Natural killer cell (primary cell): ENCODE data around the gene ADH1C. TPM values are rescaled to one million over a fixed set of nuclear protein-coding genes. Genes with fewer than 3 reads are reported as not detected.

Experiments used
- ATAC-seq, 3 donors: fragments of 150-1000 bp in 2 of 3; fragments of 200-7000 bp in 1 of 3; cut with Tn5 transposase; 1 replicate in 1 of 3; 2 replicates in 2 of 3; pipeline ENCODE4 v1.10.0; 2021; ENCODE audit warnings: mild to moderate bottlenecking in 2 of 3, moderate library complexity in 2 of 3
- DNase-seq, 2 donors: peaks; one replicate each; pipeline versions ENCODE4 v3.0.0 to v3.0.0-alpha.2; 2013 to 2021; ENCODE audit warnings: mixed read lengths in 1 of 2
- H3K27ac ChIP-seq: one replicate; pipeline ENCODE4 v1.5.1; 2013; ENCODE audit warnings: mild to moderate bottlenecking, low read length
- H3K27me3 ChIP-seq: one replicate; pipeline ENCODE4 v1.6.1; 2013; ENCODE audit warnings: low read length; ENCODE audit not compliant: control insufficient read depth, insufficient read depth
- H3K36me3 ChIP-seq: one replicate; pipeline ENCODE4 v1.6.1; 2013; ENCODE audit warnings: low read length; ENCODE audit not compliant: control insufficient read depth, insufficient read depth
- H3K4me1 ChIP-seq: one replicate; pipeline ENCODE4 v1.6.1; 2013; ENCODE audit warnings: low read length; ENCODE audit not compliant: control insufficient read depth, insufficient read depth
- H3K4me3 ChIP-seq: one replicate; pipeline ENCODE4 v1.5.1; 2013; ENCODE audit warnings: low read length
- H3K9me3 ChIP-seq: one replicate; pipeline ENCODE4 v1.6.1; 2013; ENCODE audit warnings: low read length; ENCODE audit not compliant: control insufficient read depth, insufficient read depth
- H3K27ac Mint-ChIP-seq, 2 donors: one replicate each; pipeline ENCODE4 v1.8.0; 2022; ENCODE audit warnings: mild to moderate bottlenecking in 2 of 2, mixed read lengths in 2 of 2, moderate library complexity in 1 of 2
- H3K27me3 Mint-ChIP-seq, 2 donors: one replicate each; pipeline ENCODE4 v1.8.0; 2022; ENCODE audit warnings: low read depth in 2 of 2, mixed read lengths in 2 of 2
- H3K36me3 Mint-ChIP-seq: one replicate; pipeline ENCODE4 v1.8.0; 2022; ENCODE audit warnings: mixed read lengths
- H3K4me1 Mint-ChIP-seq, 2 donors: one replicate each; pipeline ENCODE4 v1.8.0; 2022; ENCODE audit warnings: mixed read lengths in 2 of 2
- H3K4me3 Mint-ChIP-seq: one replicate; pipeline ENCODE4 v1.8.0; 2022; ENCODE audit warnings: mild to moderate bottlenecking, moderate library complexity, mixed read lengths
- H3K9me3 Mint-ChIP-seq, 2 donors: one replicate each; pipeline ENCODE4 v1.8.0; 2022; ENCODE audit warnings: mixed read lengths in 2 of 2
- CTCF ChIP-seq: fragments of 200-600 bp; IDR thresholded peaks from one replicate; pipeline ENCODE4 v1.8.0; 2022; ENCODE audit warnings: antibody characterized with exemption
- WGBS: methylation state at CpG from one replicate; pipeline ENCODE4 v1.1.7; 2013; ENCODE audit warnings: missing lambda C conversion rate; ENCODE audit not compliant: insufficient coverage; 5-methylcytosine and 5-hydroxymethylcytosine counted together
- intact Hi-C: fragments of 100-400 bp; cut with micrococcal nuclease; formaldehyde crosslinking; loops from one replicate; pipeline ENCODE4 v1.14.2; 2022
- total RNA-seq, 4 donors: library from RNA; stranded (reverse); fragments of 120-200 nt in 1 of 4; gene quantifications; one replicate each; pipeline versions ENCODE4 v1.2.3 to v1.2.4, GENCODE V29; 2013 to 2022

Gene ADH1C
- total RNA-seq, 3 donors from 2014 or later (not counting 1 experiment from before 2014, with no cell fraction given): not detected

- DNase-seq (no peak), ATAC-seq (no peak)
- Mint-ChIP-seq H3K36me3 (peaks cover 7% of the 10 kb centered on the region), H3K4me1 (no peaks in the 10 kb centered on the region), H3K27ac (no peak overlapping the region), H3K9me3 (peaks cover 2 to 7% of the 10 kb centered on the region in 2 donors), H3K4me3 (no peak overlapping the region), H3K27me3 (no peaks in the 10 kb centered on the region)
- H3K4me3 ChIP-seq: no peak overlapping the region
- no peaks in the 10 kb centered on the region for H3K4me1 ChIP-seq
- no peak for TF ChIP-seq CTCF
- no peaks in the 10 kb centered on the region for H3K27me3 ChIP-seq
- WGBS: 92% methylated on average over 7 of the region's 7 CpGs
- H3K9me3 ChIP-seq: no peaks in the 10 kb centered on the region
- intact Hi-C loops: no loop called here
- H3K27ac ChIP-seq: no peak overlapping the region
- no peaks in the 10 kb centered on the region for H3K36me3 ChIP-seq
Observed at GRCh38 chr4:99301376-99302164, 51.0 kb downstream of the ADH1C start.

- ATAC-seq (no peak), DNase-seq (no peak)
- no peaks in the 10 kb centered on the region for H3K27me3 ChIP-seq
- Mint-ChIP-seq H3K4me3 (no peak overlapping the region), H3K4me1 (no peaks in the 10 kb centered on the region), H3K27ac (no peak overlapping the region), H3K36me3 (peaks cover 7% of the 10 kb centered on the region), H3K9me3 (peaks cover 7 to 11% of the 10 kb centered on the region in 2 donors), H3K27me3 (no peaks in the 10 kb centered on the region)
- H3K4me3 ChIP-seq: no peak overlapping the region
- no peak overlapping the region for H3K27ac ChIP-seq
- H3K36me3 ChIP-seq: no peaks in the 10 kb centered on the region
- no peaks in the 10 kb centered on the region for H3K9me3 ChIP-seq
- H3K4me1 ChIP-seq: no peaks in the 10 kb centered on the region
- WGBS: 86% methylated on average over 3 of the region's 4 CpGs
- intact Hi-C loops: no loop called here
- TF ChIP-seq CTCF: no peak
Observed at GRCh38 chr4:99300934-99301333, 51.6 kb downstream of the ADH1C start.

- no peak overlapping the region for H3K4me3 ChIP-seq
- H3K36me3 ChIP-seq: no peaks in the 10 kb centered on the region
- peaks cover 6% of the 10 kb centered on the region for H3K9me3 ChIP-seq
- DNase-seq (no peak), ATAC-seq (no peak)
- 86% methylated on average over 5 of the region's 5 CpGs for WGBS
- H3K27me3 ChIP-seq: no peaks in the 10 kb centered on the region
- no peak for TF ChIP-seq CTCF
- H3K9me3 Mint-ChIP-seq: peaks cover 16 to 21% of the 10 kb centered on the region in 2 donors
- H3K36me3 Mint-ChIP-seq: peaks cover 12% of the 10 kb centered on the region
- H3K4me1 Mint-ChIP-seq: no peaks in the 10 kb centered on the region
- no peaks in the 10 kb centered on the region for H3K4me1 ChIP-seq
- H3K4me3 Mint-ChIP-seq: no peak overlapping the region
- H3K27me3 Mint-ChIP-seq: no peaks in the 10 kb centered on the region
- intact Hi-C loops: no loop called here
- H3K27ac Mint-ChIP-seq: no peak overlapping the region
- H3K27ac ChIP-seq: no peak overlapping the region
Observed at GRCh38 chr4:99293357-99293756, 59.2 kb downstream of the ADH1C start.
